WTC11 (cell line): Measurements from ENCODE around the gene STK40.

ENCODE experiments used
- CREB1 ChIP-seq: sonication (generic); formaldehyde crosslinking; IDR thresholded peaks from 2 replicates; pipeline ENCODE4 v1.8.0; 2023; ENCODE audit warnings: mild to moderate bottlenecking, missing genetic modification reagents
- E2F5 ChIP-seq: sonication (generic); formaldehyde crosslinking; IDR thresholded peaks from 2 replicates; pipeline ENCODE4 v1.8.1; 2022; ENCODE audit warnings: mild to moderate bottlenecking, moderate library complexity, missing genetic modification reagents
- ESRRA ChIP-seq: sonication (generic); formaldehyde crosslinking; IDR thresholded peaks from 2 replicates; pipeline ENCODE4 v1.8.1; 2022; ENCODE audit warnings: mild to moderate bottlenecking, missing genetic modification reagents, borderline replicate concordance
- ETV6 ChIP-seq: sonication (generic); formaldehyde crosslinking; IDR thresholded peaks from 2 replicates; pipeline ENCODE4 v1.8.1; 2022; ENCODE audit warnings: mild to moderate bottlenecking, missing genetic modification reagents
- TF ChIP-seq, protein P1 (sequence below): fragments of 200-600 bp; IDR thresholded peaks from 2 replicates; pipeline ENCODE4 v1.8.0; 2022; ENCODE audit warnings: antibody characterized with exemption
- TF ChIP-seq, protein P2 (sequence below): sonication (generic); formaldehyde crosslinking; conservative IDR thresholded peaks from 2 replicates; pipeline ENCODE4 v1.8.1; 2022; ENCODE audit warnings: mild to moderate bottlenecking, missing genetic modification reagents
- TF ChIP-seq, protein P3 (sequence below): fragments of 250-450 bp; sonication (Bioruptor Pico); IDR thresholded peaks from 2 replicates; pipeline ENCODE4 v1.8.0; 2021; ENCODE audit warnings: mild to moderate bottlenecking
- TF ChIP-seq, protein P4 (sequence below): sonication (generic); formaldehyde crosslinking; IDR thresholded peaks from 2 replicates; pipeline ENCODE4 v1.8.1; 2022; ENCODE audit warnings: low read depth, missing genetic modification reagents, borderline replicate concordance
- TF ChIP-seq, protein P5 (sequence below): sonication (generic); formaldehyde crosslinking; IDR thresholded peaks from 2 replicates; pipeline ENCODE4 v1.8.1; 2023; ENCODE audit warnings: mild to moderate bottlenecking, missing genetic modification reagents

GRCh38 chr1:36349241-36349671 lies 36.5 kb downstream of the STK40 start:
- TF ChIP-seq, protein P1, sequence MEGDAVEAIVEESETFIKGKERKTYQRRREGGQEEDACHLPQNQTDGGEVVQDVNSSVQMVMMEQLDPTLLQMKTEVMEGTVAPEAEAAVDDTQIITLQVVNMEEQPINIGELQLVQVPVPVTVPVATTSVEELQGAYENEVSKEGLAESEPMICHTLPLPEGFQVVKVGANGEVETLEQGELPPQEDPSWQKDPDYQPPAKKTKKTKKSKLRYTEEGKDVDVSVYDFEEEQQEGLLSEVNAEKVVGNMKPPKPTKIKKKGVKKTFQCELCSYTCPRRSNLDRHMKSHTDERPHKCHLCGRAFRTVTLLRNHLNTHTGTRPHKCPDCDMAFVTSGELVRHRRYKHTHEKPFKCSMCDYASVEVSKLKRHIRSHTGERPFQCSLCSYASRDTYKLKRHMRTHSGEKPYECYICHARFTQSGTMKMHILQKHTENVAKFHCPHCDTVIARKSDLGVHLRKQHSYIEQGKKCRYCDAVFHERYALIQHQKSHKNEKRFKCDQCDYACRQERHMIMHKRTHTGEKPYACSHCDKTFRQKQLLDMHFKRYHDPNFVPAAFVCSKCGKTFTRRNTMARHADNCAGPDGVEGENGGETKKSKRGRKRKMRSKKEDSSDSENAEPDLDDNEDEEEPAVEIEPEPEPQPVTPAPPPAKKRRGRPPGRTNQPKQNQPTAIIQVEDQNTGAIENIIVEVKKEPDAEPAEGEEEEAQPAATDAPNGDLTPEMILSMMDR = no peak
- TF ChIP-seq, protein P2, sequence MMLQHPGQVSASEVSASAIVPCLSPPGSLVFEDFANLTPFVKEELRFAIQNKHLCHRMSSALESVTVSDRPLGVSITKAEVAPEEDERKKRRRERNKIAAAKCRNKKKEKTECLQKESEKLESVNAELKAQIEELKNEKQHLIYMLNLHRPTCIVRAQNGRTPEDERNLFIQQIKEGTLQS (CRISPR knock-in tag) = no peak
- TF ChIP-seq, protein P3, sequence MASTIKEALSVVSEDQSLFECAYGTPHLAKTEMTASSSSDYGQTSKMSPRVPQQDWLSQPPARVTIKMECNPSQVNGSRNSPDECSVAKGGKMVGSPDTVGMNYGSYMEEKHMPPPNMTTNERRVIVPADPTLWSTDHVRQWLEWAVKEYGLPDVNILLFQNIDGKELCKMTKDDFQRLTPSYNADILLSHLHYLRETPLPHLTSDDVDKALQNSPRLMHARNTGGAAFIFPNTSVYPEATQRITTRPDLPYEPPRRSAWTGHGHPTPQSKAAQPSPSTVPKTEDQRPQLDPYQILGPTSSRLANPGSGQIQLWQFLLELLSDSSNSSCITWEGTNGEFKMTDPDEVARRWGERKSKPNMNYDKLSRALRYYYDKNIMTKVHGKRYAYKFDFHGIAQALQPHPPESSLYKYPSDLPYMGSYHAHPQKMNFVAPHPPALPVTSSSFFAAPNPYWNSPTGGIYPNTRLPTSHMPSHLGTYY = no peak
- TF ChIP-seq, protein P4, sequence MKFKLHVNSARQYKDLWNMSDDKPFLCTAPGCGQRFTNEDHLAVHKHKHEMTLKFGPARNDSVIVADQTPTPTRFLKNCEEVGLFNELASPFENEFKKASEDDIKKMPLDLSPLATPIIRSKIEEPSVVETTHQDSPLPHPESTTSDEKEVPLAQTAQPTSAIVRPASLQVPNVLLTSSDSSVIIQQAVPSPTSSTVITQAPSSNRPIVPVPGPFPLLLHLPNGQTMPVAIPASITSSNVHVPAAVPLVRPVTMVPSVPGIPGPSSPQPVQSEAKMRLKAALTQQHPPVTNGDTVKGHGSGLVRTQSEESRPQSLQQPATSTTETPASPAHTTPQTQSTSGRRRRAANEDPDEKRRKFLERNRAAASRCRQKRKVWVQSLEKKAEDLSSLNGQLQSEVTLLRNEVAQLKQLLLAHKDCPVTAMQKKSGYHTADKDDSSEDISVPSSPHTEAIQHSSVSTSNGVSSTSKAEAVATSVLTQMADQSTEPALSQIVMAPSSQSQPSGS = no peak
- TF ChIP-seq ESRRA (CRISPR knock-in tag) (no peak), E2F5 (CRISPR knock-in tag) (no peak), CREB1 (CRISPR knock-in tag) (no peak), ETV6 (no peak)
- TF ChIP-seq, protein P5, sequence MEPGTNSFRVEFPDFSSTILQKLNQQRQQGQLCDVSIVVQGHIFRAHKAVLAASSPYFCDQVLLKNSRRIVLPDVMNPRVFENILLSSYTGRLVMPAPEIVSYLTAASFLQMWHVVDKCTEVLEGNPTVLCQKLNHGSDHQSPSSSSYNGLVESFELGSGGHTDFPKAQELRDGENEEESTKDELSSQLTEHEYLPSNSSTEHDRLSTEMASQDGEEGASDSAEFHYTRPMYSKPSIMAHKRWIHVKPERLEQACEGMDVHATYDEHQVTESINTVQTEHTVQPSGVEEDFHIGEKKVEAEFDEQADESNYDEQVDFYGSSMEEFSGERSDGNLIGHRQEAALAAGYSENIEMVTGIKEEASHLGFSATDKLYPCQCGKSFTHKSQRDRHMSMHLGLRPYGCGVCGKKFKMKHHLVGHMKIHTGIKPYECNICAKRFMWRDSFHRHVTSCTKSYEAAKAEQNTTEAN (CRISPR knock-in tag) = no peak
